ENCODE data around the gene ZDHHC7. TPM values are rescaled to one million over a fixed set of nuclear protein-coding genes. Genes with fewer than 3 reads are reported as not detected.
A peak's percentile ranks its signal among the peaks of the same experiment; 100 is the strongest.

The ZDHHC7 gene
- total and polyA plus RNA-seq, 9 of the 15 experiments (the other 6 are each of a cell fraction or from before 2014, with no cell fraction given) = 1.7 to 49.7 (median 37.4) TPM

- TF ChIP-seq REST (IDR thresholded peaks at IDR 0.05; ENCODE audit: borderline replicate concordance) (no peak), REST (CRISPR knock-in tag; IDR thresholded peaks at IDR 0.05; ENCODE audit: low read depth) (no peak), ASH1L (IDR thresholded peaks at IDR 0.05; ENCODE audit: borderline replicate concordance, low read depth, partially characterized antibody) (no peak), SAFB2 (IDR thresholded peaks at IDR 0.05; ENCODE audit: borderline replicate concordance, low read depth, low read length, severe bottlenecking) (no peak), ATF3 (IDR thresholded peaks at IDR 0.05) (no peak), ATF3 (CRISPR knock-in tag; conservative IDR thresholded peaks at IDR 0.05) (no peak), U2AF2 (optimal IDR thresholded peaks at IDR 0.05; ENCODE audit: low read depth, low read length) (no peak), ZNF140 (CRISPR knock-in tag; IDR thresholded peaks at IDR 0.05) (no peak), E2F8 (IDR thresholded peaks at IDR 0.05; ENCODE audit: low read depth, partially characterized antibody) (no peak), ZNF57 (CRISPR knock-in tag; IDR thresholded peaks at IDR 0.05) (no peak), FOXP1 (CRISPR knock-in tag; IDR thresholded peaks at IDR 0.05) (0 out of 2 replicates have a peak, but pooled peaks have one; percentile 17), BRF1 (IDR thresholded peaks at IDR 0.05; ENCODE audit: borderline replicate concordance, extremely low read depth, insufficient read length) (no peak), NEUROD1 (IDR thresholded peaks at IDR 0.05; ENCODE audit: borderline replicate concordance, low read depth, low read length, partially characterized antibody) (no peak), JUNB (CRISPR knock-in tag; conservative IDR thresholded peaks at IDR 0.05) (no peak), ZKSCAN3 (CRISPR knock-in tag; IDR thresholded peaks at IDR 0.05) (no peak), TBP (optimal IDR thresholded peaks at IDR 0.05; ENCODE audit: low read depth, low read length) (no peak), GATAD2B (IDR thresholded peaks at IDR 0.05; ENCODE audit: borderline replicate concordance) (no peak), TFAM (CRISPR knock-in tag; conservative IDR thresholded peaks at IDR 0.05) (no peak)
Measured at GRCh38 chr16:84953190-84953746, 58.1 kb downstream of the ZDHHC7 start (continued).

Data from K562 (cell line).